GM12865 (cell line): Measurements from ENCODE around the gene WDR70.
"Not testable (repeated sequence)": the region's sequence is repeated elsewhere in the genome, so short reads cannot be mapped to it uniquely, and the experiment has no call there.

Source experiments
- DNase-seq: peaks from one replicate; pipeline ENCODE4 v3.0.0; 2010; ENCODE audit warnings: low read depth
- H3K4me3 ChIP-seq: 2 replicates; pipeline ENCODE4 v1.5.1; 2011; ENCODE audit warnings: mild to moderate bottlenecking, low read depth, low read length, control low read depth
- CTCF ChIP-seq: IDR thresholded peaks from 2 replicates; pipeline ENCODE4 v1.5.1; 2011; ENCODE audit warnings: low read length, control low read depth, low read depth, inconsistent platforms; ENCODE audit not compliant: insufficient read depth; ENCODE audit errors: missing control alignments

WDR70 gene

DNA sequence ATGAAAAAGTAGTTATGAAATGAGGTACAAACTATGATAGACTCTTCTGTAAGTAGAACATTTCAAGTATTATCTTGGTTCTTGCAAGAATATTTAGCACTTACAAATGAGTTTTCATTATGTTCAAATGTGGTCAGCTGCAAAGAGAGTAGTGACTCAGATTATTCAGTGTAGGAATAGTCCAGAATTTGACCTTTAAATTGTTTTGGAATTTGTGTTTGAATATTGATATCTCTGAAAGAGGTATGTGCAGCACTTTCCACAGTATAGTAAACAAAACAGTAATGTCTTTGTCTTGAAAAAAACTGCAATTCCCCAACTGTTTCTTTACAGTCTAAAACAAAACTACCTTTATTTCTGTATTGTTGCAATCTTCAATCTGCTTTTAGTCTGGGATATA, 56.1 kb downstream of the WDR70 start:
- H3K4me3 ChIP-seq = no peak overlapping the region
- no peak for DNase-seq
- no peak for TF ChIP-seq CTCF

DNA sequence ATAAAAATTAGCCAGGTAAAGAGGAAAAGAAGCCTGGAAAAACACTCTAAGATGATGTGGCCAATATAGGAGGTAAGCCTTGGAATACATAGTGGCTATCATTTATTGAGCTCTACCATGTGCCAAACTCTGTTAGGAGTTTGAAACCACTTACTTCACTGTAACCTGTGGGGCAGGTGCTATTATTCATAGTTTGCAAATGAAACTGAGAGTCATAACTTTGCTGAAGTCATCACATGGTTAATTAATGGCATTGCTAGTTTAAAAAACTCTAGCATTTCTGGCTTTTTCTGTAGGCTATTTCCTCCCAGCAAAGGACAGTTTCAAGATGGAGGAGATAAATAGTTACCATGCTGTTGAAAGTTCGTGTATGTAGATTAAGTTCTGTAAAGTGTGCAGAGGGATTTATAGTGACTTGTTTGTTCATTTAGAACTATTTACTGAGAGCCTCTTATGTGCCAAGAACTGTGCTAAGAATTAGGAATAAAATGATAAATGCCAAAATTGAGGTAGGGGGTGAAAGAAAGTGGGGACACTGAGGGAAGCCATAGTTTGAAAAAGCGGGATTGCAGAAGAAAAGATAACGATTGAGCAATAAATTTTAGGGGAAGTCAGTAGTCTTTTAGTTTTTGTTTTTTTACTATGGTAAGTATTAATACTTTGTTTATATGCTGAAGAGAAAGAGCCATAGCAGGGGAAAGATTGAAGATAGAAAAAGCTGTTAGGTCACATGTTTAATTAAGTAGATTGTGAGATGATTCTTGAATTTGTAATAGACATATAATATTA, 57.2 kb downstream of the WDR70 start:
- TF ChIP-seq CTCF = no peak
- DNase-seq = peak; percentile 4

GRCh38 chr5:37437711-37438110, 58.6 kb downstream of the WDR70 start:
- no peak for TF ChIP-seq CTCF
- no peak for DNase-seq
- no peak overlapping the region for H3K4me3 ChIP-seq

More for the DNA sequence above, 57.2 kb downstream of the WDR70 start:
- no peak overlapping the region for H3K4me3 ChIP-seq

DNA sequence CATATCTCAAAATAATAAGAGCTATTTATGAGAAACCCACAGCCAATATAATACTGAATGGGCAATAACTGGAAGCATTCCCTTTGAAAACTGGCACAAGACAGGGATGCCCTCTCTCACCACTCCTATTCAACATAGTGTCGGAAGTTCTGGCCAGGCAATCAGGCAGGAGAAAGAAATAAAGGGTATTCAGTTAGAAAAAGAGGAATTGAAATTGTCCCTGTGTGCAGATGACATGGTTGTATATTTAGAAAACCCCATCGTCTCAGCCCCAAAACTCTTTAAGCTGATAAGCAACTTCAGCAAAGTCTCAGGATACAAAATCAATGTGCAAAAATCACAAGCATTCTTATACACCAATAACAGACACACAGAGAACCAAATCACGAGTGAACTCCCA, 66.7 kb downstream of the WDR70 start:
- not testable (repeated sequence) for DNase-seq, H3K4me3 ChIP-seq

DNA sequence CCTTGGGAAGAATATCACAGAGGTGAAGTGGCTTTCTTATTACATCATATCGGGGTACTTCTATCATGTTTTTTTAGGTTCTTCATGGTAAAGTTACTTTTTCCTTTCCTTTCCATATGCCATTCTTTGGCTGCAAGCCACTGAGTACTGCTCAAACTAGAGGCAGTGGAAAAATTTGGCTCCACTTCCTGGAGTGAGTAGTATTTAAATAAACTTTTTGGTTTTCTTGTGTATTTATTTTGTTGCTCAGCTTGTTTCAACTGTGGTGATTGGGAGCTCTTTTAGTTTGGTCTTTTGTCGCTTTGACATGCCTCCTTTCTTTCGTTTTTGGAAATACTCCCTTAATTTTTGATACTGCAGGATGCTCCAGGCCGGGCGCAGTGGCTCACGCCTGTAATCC, 69.8 kb downstream of the WDR70 start:
- no peak for DNase-seq
- H3K4me3 ChIP-seq = no peak overlapping the region
- no peak for TF ChIP-seq CTCF

DNA sequence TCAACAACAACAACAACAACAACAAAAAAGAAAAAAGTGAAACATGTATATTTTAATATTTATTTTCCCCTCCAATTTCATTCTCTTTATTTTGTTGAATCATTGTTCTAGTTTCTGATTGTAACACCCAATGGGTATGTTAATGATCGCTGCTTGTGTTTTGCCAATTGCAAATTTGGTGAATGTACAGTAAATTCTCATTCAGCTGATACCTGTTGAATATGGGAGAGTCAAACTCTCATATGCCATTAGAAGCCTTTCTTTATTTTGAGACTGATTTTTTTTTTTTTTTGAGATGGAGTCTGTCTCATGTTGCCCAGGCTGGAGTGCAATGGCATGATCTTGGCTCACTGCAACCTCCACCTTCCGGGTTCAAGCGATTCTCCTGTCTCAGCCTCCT, 72.9 kb downstream of the WDR70 start:
- not testable (repeated sequence) for H3K4me3 ChIP-seq, DNase-seq

DNA sequence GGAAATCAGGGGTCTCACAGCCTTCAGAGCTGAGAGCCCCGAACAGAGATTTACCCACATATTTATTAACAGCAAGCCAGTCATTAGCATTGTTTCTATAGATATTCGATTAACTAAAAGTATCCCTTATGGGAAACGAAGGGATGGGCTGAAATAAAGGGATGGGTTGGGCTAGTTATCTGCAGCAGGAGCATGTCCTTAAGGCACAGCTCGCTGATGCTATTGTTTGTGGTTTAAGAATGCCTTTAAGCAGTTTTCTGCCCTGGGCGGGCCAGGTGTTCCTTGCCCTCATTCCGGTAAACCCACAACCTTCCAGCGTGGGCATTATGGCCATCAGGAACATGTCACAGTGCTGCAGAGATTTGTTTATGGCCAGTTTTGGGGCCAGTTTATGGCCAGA, 74.1 kb downstream of the WDR70 start:
- not testable (repeated sequence) for H3K4me3 ChIP-seq, DNase-seq

DNA sequence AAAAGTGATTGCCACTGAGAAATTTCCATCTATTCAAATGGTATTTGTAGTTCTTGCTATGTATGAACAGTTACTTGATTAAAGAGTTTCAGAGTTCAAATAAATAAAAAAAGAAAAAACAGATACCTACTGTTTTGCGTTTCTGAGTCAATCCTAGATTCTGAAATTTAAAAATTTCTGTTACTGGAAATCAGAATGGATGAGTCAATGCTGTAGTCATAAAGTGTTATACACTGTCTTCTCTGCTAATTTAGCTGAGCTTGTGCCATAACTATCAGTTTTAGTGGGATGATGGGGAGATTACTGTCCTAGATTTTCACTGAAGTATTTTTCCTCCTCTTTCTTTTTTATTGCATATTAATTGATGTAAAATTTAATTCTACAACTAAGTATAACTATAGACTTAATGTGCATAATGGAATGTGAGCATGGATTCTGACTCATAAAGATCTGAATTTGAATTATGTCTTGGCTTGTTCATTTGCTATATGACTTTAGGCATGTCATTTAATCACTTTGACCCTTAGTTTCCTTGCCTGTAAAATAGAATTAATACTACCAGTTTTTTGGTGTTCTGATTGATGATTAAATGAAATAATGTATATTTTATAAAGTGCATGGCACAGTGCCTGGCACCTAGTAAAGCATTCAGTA, 75.4 kb downstream of the WDR70 start:
- not testable (repeated sequence) for H3K4me3 ChIP-seq, DNase-seq

- DNase-seq, H3K4me3 ChIP-seq: not testable (repeated sequence)
Observed at GRCh38 chr5:37463191-37464051, 84.3 kb downstream of the WDR70 start.

GRCh38 chr5:37464581-37464980, 85.5 kb downstream of the WDR70 start:
- not testable (repeated sequence) for H3K4me3 ChIP-seq, DNase-seq

GRCh38 chr5:37469383-37469782, 90.3 kb downstream of the WDR70 start:
- DNase-seq = not testable (repeated sequence)

More at GRCh38 chr5:37469383-37469782, 90.3 kb downstream of the WDR70 start:
- H3K4me3 ChIP-seq = not testable (repeated sequence)
